ENCODE results near the gene EPX.

Gene EPX

DNA sequence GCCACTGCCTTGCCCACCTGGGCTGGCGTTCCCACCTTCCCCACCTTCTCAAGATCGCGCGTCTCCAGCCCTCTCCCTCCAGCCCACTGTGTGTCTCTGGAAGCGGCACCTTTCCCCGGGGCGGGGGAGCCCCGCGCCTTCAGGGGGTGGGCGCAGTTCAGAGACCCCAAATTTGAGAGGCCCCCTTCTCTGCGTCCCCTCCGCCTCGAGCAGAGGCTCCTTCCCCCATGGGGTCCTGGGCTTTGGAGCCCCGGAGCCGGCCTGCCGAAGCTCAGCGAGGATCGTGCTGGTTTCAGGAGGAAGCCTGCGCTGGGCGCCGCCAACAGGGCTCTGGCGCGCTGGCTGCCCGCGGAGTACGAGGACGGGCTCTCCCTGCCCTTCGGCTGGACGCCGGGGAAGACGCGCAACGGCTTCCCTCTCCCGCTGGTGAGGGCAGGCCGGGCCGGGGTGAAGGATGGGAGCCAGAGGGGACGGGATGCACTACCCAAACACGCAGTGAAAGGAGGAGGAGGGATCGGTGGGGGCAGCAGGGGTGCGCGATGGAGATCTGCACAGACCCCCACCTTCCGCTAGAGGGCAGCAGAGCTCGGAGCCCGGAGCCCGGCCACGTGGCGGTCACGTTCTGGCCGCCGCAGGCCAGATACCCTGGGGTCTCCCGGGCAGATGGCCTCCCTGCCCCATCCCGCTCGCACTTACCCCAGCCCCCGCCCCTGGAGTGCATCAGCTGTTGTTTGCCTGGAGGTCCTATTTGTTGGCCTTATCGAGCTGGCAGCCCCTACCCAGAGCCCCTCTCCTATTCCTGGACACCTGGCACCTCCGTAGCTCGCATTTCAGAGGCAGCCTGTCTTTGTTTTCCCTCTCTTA is 57.0 kb downstream of the EPX start:
- DNase-seq (ENCODE audit: extremely low read depth in 1 of 2, low read depth in 1 of 2), result peak; percentile 44 to 61

DNA sequence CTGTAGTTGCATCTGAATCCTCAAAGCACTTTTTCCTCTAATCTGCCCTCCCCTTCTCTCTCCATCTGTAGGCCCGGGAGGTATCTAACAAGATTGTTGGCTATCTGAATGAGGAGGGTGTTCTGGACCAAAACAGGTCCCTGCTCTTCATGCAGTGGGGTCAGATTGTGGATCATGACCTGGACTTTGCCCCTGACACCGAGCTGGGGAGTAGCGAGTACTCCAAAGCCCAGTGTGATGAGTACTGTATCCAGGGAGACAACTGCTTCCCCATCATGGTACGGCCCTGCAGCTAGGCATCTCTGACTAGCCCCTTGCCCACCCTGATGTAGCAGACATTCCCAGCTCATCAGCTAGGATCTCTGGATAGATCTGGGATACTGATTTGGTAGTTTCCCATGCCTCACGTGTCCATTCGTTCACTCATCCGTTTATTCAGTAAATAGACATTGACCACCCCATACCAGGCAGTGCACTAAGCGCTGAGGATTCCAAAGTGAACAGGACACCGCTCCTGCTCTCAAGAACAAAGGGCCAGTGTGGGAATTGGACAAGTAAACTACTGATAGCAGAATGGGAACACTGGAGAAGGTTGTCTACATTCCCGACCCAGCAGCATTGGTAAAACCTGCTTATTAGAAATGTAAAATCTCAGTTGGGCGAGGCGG is 58.0 kb downstream of the EPX start:
- DNase-seq (ENCODE audit: extremely low read depth in 1 of 2, low read depth in 1 of 2), result no peak

DNA sequence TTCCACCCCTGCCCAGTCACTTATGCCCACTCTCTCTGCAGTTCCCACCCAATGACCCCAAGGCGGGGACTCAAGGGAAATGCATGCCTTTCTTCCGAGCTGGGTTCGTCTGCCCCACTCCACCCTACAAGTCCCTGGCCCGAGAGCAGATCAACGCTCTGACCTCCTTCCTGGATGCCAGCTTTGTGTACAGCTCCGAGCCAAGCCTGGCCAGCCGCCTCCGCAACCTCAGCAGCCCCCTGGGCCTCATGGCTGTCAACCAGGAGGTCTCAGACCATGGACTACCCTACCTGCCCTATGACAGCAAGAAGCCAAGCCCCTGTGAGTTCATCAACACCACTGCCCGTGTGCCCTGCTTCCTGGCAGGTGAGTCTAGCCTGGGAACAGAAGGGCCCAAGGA is 59.6 kb downstream of the EPX start:
- no peak for DNase-seq (ENCODE audit: extremely low read depth in 1 of 2, low read depth in 1 of 2)

DNA sequence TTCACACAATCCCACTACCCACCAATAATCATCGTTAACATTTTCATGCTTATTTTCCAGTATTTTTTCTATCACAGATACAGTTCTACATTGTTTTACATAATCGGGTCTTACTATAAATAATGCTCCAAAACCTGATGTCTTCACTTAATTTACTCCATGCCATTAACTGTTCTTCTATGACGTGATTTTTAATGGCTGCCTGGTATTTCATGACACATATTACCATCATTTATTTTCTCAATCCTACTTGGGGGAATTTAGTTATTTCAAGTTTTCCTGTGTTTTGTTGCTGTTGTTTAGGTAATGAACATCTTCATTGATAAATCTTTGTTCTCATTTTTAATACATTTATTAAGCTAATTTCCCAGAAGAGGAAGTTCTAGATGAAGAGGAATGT is 60.6 kb downstream of the EPX start:
- no peak for DNase-seq (ENCODE audit: extremely low read depth in 1 of 2, low read depth in 1 of 2)

All from activated CD8-positive, alpha-beta memory T cell treated with anti-CD3 and anti-CD28 coated beads for 1 hour (primary cell).